Limb (tissue), 2 donors: ENCODE data around the gene RECK.
"Not testable (repeated sequence)": the region's sequence is repeated elsewhere in the genome, so short reads cannot be mapped to it uniquely, and the experiment has no call there.

Source experiments
- DNase-seq, 2 donors: peaks; one replicate each; pipeline ENCODE4 v3.0.0-alpha.2; 2016; ENCODE audit errors: extremely low spot score in 2 of 2

The RECK gene

GRCh38 chr9:36036780-36037548, at the start of gene RECK:
Gene RECK, plus strand, starts transcription at chr9:36036913. Its CDS starts 86 bp downstream, at chr9:36036999.
- DNase-seq = peak; percentile 85 to 92

GRCh38 chr9:35990155-35990554, 46.6 kb upstream of the RECK start:
- no peak for DNase-seq

DNA sequence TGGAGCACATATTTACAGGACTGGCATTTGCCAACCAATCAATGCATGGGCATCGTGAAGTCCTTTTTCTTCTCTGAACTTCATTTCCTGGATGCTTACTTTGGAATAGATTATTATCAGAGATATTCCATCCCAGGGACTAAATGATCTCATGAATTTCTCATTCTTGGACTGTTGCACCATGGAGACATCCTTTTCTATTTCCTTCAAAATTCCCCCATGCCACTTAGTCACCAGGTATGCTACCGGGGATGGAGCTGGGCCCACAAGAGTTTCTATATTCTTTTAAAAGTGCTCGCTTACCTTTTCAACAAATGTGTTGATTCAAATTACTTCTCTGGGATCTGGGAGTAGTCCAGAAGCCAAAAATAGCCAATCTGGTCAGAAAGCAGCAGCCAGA, 43.6 kb upstream of the RECK start:
- not testable (repeated sequence) for DNase-seq

DNA sequence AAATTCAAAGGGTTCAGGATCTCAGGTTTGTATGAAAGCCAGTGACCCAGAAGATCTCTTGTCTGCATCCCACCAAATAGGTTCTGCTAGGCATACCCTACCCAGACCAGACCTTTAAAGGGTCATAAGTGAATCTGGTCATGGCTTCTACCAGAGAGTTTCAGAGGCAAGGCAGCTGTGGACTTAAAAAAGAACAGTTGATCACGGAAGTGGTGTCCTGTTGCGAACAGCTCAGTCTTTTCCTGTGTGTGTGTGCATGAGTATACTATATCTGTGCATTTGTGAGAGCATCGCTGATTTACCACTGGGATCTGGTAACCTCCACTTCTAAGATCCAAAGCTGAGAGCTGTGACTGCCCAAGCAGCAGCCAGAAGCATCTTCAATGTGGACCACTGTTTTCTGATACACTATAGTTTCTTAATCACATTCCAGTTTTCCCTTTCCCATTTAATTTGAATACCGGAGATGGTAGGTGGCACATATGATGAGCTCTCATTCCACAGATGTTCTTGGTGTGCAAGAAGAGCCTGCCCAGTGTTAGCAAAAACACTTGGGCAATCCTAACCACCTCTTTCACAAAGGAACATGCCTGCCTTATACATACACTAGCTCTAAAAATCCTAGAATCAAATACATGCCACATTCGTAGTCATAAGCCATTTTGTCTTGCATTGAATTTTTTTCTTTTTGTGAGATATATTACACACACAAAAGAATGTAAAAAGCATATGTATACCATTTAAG, 42.6 kb upstream of the RECK start:
- DNase-seq = no peak

DNA sequence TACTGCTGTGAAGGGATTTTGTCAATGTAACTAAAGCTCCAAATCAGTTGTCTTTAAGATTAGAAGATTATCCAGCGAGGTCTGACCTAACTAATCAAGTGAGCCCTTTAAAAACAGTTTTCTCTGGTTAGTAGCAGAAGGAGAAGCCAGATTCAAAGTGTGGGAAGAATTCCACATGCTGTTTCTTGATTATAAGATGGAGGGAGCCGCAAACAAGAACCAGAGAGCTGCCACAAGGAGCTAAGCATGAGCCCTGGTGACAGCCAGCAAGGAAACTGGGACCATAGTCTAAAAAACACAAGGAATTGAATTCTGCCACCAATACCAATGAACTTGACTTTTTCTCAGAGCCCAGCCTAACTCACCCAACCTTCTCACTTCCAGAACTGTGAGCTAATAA, 41.8 kb upstream of the RECK start:
- DNase-seq = no peak

- no peak for DNase-seq
These were observed 40.2 kb upstream of the RECK start for GRCh38 chr9:35996358-35996970.

DNA sequence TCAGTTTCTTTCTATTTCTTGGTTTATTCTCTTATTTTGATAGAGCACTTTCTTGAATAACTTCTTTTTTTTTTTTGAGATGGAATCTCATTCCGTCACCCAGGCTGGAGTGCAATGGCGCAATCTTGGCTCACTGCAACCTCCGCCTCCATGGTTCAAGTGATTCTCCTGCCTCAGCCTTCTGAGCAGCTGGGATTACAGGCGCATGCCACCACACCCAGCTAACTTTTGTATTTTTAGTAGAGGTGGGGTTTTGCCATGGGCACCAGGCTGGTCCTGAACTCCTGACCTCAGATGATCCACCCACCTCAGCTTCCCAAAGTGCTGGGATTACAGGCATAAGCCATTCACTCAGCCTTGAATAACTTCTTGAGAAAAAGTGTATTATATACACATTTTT, 39.7 kb upstream of the RECK start:
- DNase-seq = not testable (repeated sequence)

DNA sequence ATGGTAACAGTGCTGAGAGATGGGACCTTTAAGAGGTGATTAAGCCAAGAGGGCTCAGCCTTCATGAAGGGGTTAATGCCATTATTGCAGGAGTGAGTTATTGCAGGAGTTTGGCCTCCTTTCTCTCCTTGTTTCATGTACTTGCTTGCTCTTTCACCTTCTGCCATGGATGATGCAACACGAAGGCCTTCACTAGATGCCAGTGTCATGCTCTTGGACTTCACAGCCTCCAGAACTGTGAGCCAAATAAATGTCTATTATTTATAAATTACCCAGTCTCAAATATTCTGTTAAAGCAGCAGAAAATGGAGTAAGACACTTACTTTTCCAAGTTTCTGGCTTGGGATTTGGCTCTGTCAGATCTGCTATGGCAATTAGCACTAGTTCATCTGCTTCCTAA, 38.4 kb upstream of the RECK start:
- no peak for DNase-seq

DNA sequence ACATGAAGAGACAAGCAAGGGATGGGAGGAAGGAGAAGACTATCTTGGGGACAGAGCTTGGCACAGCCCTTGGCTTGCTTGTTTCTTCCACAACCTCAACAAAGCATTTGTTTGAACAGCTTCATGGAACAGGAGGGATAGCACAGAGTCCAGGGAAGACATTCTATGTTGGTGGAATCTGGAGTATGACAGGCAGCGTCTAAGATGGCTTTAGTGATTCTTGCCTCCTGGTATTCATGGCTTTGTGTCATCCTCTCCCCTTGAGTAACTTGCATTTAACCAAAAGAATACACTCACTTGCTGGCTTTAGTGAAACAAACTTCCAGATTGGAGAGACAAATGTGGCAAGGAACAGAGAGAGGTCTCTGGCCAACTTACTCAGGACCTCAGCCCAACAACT, 30.8 kb upstream of the RECK start:
- DNase-seq = no peak

- DNase-seq = no peak
These were observed 30.0 kb upstream of the RECK start for GRCh38 chr9:36006549-36007315.

DNA sequence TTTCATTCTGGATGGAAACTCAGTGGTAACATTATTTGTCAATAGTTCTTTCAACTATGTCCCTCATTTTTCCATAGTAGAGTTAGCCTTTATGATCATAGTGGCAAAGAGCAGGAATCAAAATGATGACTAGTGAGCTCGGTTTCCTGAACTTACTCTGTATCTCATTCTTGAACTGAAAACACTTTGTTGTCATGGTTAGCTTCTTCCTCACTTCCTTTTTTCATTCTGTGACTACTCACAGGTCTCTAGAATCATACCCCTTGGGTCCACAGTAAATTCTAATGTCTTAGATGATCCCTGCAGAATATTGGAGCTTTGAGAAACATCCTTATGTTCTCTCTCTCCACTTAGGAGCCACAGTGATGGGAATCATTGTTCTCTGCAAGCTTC, 29.4 kb upstream of the RECK start:
- DNase-seq = no peak

DNA sequence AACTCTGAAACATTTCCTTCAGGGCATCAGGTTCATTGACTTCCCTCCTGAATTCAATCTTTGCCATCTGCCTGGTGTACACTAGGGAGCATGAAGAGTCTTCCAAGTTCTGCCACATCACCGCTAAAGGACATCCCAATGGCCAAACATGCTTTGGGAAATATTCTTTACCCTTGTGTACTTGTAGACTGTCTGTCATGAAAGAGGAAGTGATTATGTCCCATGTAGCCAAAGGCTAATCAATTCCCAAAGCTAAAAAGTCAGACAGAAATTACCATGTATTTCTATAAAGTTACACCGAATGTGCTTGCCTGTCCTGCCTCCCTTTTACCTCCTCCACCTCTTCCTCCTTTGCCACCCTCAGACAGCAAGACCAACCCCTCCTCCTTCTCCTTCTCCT, 28.9 kb upstream of the RECK start:
- DNase-seq = no peak

- peak in 1 of 2 donors; percentile 43 for DNase-seq
These were observed 27.9 kb upstream of the RECK start for GRCh38 chr9:36008774-36009300.

DNA sequence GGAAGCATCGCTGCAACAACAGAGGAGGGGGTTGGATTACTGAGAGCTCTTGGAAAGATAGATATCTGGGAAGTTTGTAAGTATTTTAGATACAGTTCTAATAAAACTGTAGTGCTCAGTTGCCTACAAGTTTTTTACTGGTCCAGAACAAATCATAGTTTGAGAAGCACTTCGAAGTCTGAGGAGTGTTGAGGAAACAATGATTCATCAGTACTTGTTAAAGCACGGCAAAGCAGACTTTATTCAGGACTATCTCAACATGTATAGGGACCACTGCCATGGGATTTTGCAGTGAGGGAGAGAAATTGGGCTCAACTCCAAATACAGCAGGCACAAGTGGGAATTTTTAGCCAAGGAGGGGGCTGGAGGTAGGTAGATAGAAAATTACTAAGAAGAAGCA, 25.3 kb upstream of the RECK start:
- DNase-seq = no peak

DNA sequence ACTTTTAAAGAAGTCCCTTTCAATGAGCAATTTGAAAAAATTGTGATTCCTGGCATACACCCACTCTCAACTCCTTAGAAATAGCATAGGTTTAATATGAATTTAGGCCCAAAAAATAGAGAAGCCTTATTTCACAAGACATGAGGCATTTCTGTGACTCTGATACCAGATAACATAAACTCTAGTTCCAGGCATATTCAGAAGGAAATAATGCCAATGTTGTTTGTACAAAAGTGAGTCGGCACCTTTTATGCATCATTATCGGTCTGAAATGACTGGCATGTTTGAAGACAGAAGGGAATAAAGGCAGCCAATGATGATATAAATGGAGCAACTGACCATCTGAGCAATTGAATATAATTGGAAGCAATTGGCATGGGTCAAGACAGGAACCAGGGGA, 19.4 kb upstream of the RECK start:
- no peak for DNase-seq

- no peak for DNase-seq
These were observed 18.6 kb upstream of the RECK start for GRCh38 chr9:36018129-36018528.

DNA sequence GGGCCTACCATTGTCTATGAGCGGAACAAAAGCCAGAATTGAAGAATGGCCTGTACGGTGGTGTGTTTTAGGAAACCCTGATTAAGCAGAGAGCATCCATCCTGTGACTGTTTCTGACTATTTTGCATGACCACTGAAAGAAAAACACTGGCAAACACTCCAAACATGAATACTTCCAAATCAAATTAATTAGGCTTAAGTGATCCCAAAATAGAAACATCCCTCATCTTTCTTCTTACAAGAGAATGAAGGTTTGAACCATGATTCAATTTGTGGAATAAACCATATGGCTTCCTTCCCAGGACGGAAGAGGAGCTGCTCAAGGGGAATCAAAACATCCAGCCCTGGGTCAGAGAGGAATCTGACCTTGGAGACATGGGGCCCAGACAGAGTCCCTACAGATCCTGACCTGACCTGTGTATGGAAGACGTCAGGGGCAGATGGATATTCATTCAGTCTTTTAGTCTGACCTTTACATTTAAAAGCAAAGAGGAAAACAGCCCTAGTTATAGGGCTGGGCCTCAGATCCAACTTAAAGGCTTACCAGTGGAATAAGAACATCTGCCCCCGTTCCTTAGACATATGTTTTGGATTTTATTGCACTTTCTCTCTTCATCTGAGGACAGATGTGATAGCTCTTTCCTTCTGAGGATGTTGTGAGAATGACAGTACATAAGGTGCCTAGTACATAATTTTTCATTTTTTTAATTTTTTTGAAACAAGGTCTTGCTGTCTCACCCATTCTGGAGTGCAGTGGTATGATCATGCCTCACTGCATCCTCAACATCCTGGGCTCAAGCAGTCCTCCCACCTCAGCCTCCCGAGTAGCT, 17.6 kb upstream of the RECK start:
- no peak for DNase-seq

DNA sequence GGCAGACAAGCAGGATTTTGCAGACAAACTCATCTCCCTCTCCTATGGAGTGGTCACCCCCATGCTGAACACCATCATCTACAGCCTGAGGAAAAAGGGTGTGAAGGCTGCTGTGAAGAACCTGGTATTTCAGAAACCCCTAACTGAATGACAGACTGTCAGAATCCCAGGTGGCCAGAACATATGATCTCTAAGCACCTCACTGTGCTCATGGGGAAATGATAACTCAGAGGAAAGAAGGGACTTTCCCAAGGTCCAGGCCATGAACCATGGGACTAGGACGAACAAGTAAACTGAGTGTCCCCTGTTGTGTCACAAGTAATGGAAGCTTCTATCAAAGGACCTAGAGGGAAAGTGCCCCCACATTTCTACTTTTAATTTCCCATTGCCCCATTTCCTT, 14.7 kb upstream of the RECK start:
- no peak for DNase-seq

- DNase-seq = peak; percentile 63 to 81
These were observed 13.3 kb upstream of the RECK start for GRCh38 chr9:36023260-36024048.

GRCh38 chr9:36025746-36026145, 11.0 kb upstream of the RECK start:
- DNase-seq = no peak
